ENCODE results near the gene MAST4.

MAST4 gene

DNA sequence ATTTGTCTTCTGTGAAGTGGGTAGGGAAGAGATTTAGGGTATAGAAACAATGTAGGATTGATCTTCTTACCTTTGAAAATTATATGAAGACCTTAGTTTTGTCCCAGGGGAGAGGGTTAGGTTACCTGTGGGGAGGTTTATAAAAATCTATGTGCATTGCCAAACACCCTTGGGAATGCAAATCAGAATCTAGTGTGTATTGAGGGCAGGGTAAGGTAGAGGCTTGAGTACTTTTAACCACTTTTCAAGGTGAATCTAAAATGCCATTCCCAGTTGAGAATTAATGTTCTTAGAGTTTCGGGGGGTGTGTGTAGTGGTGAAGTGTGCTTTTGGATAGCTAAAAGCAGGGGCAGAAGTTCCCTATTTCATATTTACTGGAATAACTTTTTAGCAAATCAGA, 312.0 kb downstream of the MAST4 start:
- ATAC-seq (ENCODE audit: low read depth) (no peak), DNase-seq (ENCODE audit: low spot score) (no peak)
- H3K27ac ChIP-seq (ENCODE audit: poor library complexity, severe bottlenecking): no peak overlapping the region
- H3K9me3 ChIP-seq (ENCODE audit: severe bottlenecking): no peaks in the 10 kb centered on the region
- H3K4me3 ChIP-seq (ENCODE audit: severe bottlenecking): no peak overlapping the region
- H3K27me3 ChIP-seq (ENCODE audit: insufficient read depth, poor library complexity, severe bottlenecking): no peaks in the 10 kb centered on the region
- no peaks in the 10 kb centered on the region for H3K4me1 ChIP-seq (ENCODE audit: insufficient read depth, poor library complexity, severe bottlenecking)
- no peaks in the 10 kb centered on the region for H3K36me3 ChIP-seq (ENCODE audit: low read depth)
- TF ChIP-seq, protein P1, sequence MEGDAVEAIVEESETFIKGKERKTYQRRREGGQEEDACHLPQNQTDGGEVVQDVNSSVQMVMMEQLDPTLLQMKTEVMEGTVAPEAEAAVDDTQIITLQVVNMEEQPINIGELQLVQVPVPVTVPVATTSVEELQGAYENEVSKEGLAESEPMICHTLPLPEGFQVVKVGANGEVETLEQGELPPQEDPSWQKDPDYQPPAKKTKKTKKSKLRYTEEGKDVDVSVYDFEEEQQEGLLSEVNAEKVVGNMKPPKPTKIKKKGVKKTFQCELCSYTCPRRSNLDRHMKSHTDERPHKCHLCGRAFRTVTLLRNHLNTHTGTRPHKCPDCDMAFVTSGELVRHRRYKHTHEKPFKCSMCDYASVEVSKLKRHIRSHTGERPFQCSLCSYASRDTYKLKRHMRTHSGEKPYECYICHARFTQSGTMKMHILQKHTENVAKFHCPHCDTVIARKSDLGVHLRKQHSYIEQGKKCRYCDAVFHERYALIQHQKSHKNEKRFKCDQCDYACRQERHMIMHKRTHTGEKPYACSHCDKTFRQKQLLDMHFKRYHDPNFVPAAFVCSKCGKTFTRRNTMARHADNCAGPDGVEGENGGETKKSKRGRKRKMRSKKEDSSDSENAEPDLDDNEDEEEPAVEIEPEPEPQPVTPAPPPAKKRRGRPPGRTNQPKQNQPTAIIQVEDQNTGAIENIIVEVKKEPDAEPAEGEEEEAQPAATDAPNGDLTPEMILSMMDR (IDR thresholded peaks at IDR 0.05; ENCODE audit: poor library complexity, severe bottlenecking): no peak

DNA sequence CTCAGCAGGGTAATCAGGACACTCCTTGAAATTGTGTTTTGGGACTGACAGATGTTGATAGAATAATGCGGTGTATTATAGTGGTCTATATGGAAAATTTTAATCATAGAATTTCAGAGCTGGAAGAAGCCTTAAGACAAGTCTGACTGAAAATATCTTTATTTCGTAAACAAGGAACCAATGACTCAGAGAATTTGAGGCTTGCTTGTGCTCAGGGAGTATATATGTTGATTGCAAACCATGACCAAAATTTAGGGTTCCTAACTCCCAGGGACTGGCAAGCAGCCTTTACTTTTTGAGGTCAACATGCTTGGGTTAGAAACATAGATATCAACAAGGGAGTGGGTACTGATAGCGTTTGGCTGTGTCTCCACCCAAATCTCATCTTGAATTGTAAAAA, 313.2 kb downstream of the MAST4 start:
- no peaks in the 10 kb centered on the region for H3K27me3 ChIP-seq (ENCODE audit: insufficient read depth, poor library complexity, severe bottlenecking)
- TF ChIP-seq, protein P1 (IDR thresholded peaks at IDR 0.05; ENCODE audit: poor library complexity, severe bottlenecking): no peak
- no peaks in the 10 kb centered on the region for H3K4me1 ChIP-seq (ENCODE audit: insufficient read depth, poor library complexity, severe bottlenecking)
- ATAC-seq (ENCODE audit: low read depth) (no peak), DNase-seq (ENCODE audit: low spot score) (no peak)
- H3K9me3 ChIP-seq (ENCODE audit: severe bottlenecking): no peaks in the 10 kb centered on the region
- H3K4me3 ChIP-seq (ENCODE audit: severe bottlenecking): no peak overlapping the region
- H3K36me3 ChIP-seq (ENCODE audit: low read depth): no peaks in the 10 kb centered on the region
- no peak overlapping the region for H3K27ac ChIP-seq (ENCODE audit: poor library complexity, severe bottlenecking)

DNA sequence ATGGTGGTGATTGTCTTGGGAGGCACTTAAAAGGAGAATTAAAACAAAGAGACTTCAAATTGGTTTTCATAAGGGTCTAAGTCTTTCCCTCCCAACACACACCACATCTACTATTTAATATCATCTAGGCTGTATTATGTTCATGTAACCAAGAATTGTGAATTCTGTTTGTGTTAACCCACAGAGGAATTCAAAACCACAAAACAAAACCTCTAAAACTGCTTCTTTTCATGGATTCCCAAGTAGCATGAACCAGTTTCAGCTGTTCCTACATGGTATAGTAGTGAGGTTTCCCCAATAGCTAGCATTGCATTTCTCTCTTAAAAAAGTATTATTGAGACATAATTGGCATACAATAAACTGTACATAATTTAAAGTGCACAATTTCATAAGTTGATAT, 316.6 kb downstream of the MAST4 start:
- Histone ChIP-seq H3K9me3 (ENCODE audit: severe bottlenecking) (no peaks in the 10 kb centered on the region), H3K27ac (ENCODE audit: poor library complexity, severe bottlenecking) (no peak overlapping the region), H3K4me1 (ENCODE audit: insufficient read depth, poor library complexity, severe bottlenecking) (no peaks in the 10 kb centered on the region), H3K36me3 (ENCODE audit: low read depth) (no peaks in the 10 kb centered on the region), H3K27me3 (ENCODE audit: insufficient read depth, poor library complexity, severe bottlenecking) (no peaks in the 10 kb centered on the region), H3K4me3 (ENCODE audit: severe bottlenecking) (no peak overlapping the region)
- ATAC-seq (ENCODE audit: low read depth): no peak
- no peak for DNase-seq (ENCODE audit: low spot score)
- TF ChIP-seq, protein P1 (IDR thresholded peaks at IDR 0.05; ENCODE audit: poor library complexity, severe bottlenecking): no peak

DNA sequence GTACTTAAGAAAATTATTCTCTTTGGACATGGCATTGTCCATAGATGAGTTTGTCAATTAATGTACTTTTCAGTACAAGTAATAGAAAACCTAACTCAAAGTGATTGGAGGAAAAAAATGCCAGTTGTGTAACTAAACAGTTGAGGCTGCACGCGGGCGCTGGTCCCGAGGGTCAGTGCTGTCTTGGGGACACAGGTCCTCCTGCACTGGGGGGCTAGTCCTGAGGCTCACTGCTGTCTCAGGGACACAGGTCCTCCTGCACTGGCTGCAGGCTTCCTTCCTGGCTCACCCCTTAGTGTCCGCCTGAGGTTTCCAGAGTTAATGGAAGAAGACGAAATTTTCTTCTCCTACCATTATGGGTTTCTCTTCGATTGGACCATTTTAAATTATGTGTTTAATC, 319.3 kb downstream of the MAST4 start:
- H3K27me3 ChIP-seq (ENCODE audit: insufficient read depth, poor library complexity, severe bottlenecking): no peaks in the 10 kb centered on the region
- ATAC-seq (ENCODE audit: low read depth): no peak
- H3K4me1 ChIP-seq (ENCODE audit: insufficient read depth, poor library complexity, severe bottlenecking): no peaks in the 10 kb centered on the region
- no peaks in the 10 kb centered on the region for H3K36me3 ChIP-seq (ENCODE audit: low read depth)
- TF ChIP-seq, protein P1 (IDR thresholded peaks at IDR 0.05; ENCODE audit: poor library complexity, severe bottlenecking): no peak
- H3K9me3 ChIP-seq (ENCODE audit: severe bottlenecking): no peaks in the 10 kb centered on the region
- H3K4me3 ChIP-seq (ENCODE audit: severe bottlenecking): no peak overlapping the region
- no peak for DNase-seq (ENCODE audit: low spot score)
- no peak overlapping the region for H3K27ac ChIP-seq (ENCODE audit: poor library complexity, severe bottlenecking)

DNA sequence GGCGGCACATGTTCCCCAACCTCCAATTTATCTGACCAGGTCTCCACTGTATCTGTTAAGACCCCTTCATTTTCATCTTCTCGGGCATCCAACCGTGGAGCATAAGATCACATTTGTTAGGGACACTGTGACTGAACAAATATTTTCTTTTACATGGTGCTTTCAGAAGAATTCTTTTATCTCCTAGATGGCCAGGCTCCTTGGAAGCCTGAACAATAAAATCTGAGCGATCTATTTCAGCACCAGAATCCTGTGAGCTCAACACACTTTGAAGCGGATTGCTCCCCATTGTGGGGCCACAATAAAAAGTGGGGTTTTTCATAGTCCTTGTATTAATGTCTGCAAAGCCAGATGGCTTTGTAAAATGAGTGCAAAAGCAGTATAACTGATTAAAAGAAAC, 326.7 kb downstream of the MAST4 start:
- no peak for DNase-seq (ENCODE audit: low spot score)
- no peaks in the 10 kb centered on the region for H3K9me3 ChIP-seq (ENCODE audit: severe bottlenecking)
- H3K4me3 ChIP-seq (ENCODE audit: severe bottlenecking): no peak overlapping the region
- H3K4me1 ChIP-seq (ENCODE audit: insufficient read depth, poor library complexity, severe bottlenecking): no peaks in the 10 kb centered on the region
- no peaks in the 10 kb centered on the region for H3K27me3 ChIP-seq (ENCODE audit: insufficient read depth, poor library complexity, severe bottlenecking)
- ATAC-seq (ENCODE audit: low read depth): no peak
- H3K27ac ChIP-seq (ENCODE audit: poor library complexity, severe bottlenecking): no peak overlapping the region
- H3K36me3 ChIP-seq (ENCODE audit: low read depth): no peaks in the 10 kb centered on the region
- TF ChIP-seq, protein P1 (IDR thresholded peaks at IDR 0.05; ENCODE audit: poor library complexity, severe bottlenecking): no peak

Measured in RWPE2 (cell line).